ENCODE data around the gene SH3RF1. TPM values are rescaled to one million over a fixed set of nuclear protein-coding genes. Genes with fewer than 3 reads are reported as not detected.
"Not testable (repeated sequence)": the region's sequence is repeated elsewhere in the genome, so short reads cannot be mapped to it uniquely, and the experiment has no call there.

The SH3RF1 gene
- total RNA-seq, 1 donor, result 57.8 TPM

- no peak for DNase-seq (ENCODE audit: low read depth)
- no peak overlapping the region for H3K4me3 ChIP-seq (ENCODE audit: low read depth, low read length)
- TF ChIP-seq, protein P1, sequence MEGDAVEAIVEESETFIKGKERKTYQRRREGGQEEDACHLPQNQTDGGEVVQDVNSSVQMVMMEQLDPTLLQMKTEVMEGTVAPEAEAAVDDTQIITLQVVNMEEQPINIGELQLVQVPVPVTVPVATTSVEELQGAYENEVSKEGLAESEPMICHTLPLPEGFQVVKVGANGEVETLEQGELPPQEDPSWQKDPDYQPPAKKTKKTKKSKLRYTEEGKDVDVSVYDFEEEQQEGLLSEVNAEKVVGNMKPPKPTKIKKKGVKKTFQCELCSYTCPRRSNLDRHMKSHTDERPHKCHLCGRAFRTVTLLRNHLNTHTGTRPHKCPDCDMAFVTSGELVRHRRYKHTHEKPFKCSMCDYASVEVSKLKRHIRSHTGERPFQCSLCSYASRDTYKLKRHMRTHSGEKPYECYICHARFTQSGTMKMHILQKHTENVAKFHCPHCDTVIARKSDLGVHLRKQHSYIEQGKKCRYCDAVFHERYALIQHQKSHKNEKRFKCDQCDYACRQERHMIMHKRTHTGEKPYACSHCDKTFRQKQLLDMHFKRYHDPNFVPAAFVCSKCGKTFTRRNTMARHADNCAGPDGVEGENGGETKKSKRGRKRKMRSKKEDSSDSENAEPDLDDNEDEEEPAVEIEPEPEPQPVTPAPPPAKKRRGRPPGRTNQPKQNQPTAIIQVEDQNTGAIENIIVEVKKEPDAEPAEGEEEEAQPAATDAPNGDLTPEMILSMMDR (IDR thresholded peaks at IDR 0.05; ENCODE audit: insufficient read depth, low read length), result no peak
These were observed 66.9 kb downstream of the SH3RF1 start for GRCh38 chr4:169203891-169204290.

- not testable (repeated sequence) for DNase-seq (ENCODE audit: low read depth); H3K4me3 ChIP-seq (ENCODE audit: low read depth, low read length)
These were observed 67.5 kb downstream of the SH3RF1 start for GRCh38 chr4:169203278-169203677.

GRCh38 chr4:169202878-169203277, 67.9 kb downstream of the SH3RF1 start:
- no peak for DNase-seq (ENCODE audit: low read depth)
- TF ChIP-seq, protein P1 (IDR thresholded peaks at IDR 0.05; ENCODE audit: insufficient read depth, low read length), result no peak
- no peak overlapping the region for H3K4me3 ChIP-seq (ENCODE audit: low read depth, low read length)

GRCh38 chr4:169202145-169202699, 68.5 kb downstream of the SH3RF1 start:
- H3K4me3 ChIP-seq (ENCODE audit: low read depth, low read length), result no peak overlapping the region
- DNase-seq (ENCODE audit: low read depth), result peak; percentile 23
- TF ChIP-seq, protein P1 (IDR thresholded peaks at IDR 0.05; ENCODE audit: insufficient read depth, low read length), result no peak

DNA sequence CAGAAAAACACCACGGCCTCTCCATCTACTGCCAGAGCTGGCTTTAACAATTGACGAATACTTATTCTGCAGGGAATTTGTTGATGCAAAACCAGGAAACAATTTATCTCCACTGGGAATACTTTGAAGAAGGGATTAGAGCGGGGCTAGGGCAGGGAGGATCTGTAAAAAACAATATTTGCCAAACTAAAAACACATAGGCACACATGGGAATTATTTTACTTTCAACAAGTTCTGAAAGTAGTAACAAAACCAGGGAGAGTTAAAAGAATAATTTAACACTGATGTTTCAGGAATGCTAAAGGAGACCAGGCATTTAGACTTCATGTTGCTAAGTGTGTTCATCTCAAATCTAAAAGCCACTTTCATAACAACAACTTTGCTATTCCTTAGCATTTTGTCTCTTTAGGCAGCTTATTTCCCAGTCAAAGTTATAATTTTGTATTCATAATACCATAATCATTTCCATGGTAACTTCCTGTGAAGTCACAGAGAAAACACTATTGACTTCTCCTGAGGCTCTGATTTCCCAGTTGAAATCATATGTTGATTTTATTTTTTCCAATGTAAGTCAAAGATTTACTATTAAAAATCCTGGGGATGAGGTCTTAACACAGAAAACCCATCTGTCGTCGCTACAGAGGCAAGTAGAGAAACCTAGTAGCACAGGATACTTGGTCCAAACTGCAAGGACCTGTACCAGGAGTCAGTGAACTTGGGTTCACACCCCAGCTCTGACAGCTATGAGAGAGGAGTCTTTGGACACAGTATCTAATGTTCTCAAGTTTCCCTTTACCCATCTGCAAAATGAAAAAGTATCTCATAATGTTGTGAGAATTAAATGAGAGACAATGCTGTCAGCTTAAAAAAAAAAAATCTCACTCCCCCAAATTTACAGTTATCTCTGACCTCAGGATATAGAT, 69.3 kb downstream of the SH3RF1 start:
- H3K4me3 ChIP-seq (ENCODE audit: low read depth, low read length), result no peak overlapping the region
- TF ChIP-seq, protein P1 (IDR thresholded peaks at IDR 0.05; ENCODE audit: insufficient read depth, low read length), result no peak
- DNase-seq (ENCODE audit: low read depth), result peak; percentile 65

DNA sequence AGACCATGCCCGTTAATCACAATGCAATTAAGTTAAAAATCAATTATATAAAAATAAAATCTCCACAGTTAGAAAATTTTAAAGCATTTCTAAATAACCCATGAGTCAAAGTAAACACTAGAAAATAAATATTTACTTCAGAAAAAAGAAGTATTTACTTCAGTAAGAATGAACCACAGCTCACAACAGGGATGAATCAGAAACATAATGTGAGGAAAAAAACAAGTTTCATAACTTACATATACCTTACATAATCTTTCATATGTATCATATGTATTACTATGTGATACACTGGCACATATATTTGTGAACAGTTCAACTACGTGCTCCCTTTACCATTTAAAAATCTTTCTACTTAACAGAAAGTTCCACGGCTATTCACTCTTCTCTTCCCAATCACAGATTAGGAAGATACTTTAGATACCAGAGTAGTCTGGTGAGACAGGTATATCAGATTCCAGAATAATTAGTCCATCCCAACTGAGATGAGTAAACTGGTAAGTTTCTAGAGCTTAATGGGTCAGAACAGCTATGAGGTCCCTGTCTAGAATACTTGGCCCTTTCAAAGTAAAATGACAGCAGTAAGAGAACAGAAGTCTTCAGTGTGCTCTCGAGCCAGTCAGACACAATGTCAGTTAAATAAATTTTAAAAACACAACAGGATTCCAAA, 70.3 kb downstream of the SH3RF1 start:
- DNase-seq (ENCODE audit: low read depth), result no peak
- TF ChIP-seq, protein P1 (IDR thresholded peaks at IDR 0.05; ENCODE audit: insufficient read depth, low read length), result no peak
- no peak overlapping the region for H3K4me3 ChIP-seq (ENCODE audit: low read depth, low read length)

DNA sequence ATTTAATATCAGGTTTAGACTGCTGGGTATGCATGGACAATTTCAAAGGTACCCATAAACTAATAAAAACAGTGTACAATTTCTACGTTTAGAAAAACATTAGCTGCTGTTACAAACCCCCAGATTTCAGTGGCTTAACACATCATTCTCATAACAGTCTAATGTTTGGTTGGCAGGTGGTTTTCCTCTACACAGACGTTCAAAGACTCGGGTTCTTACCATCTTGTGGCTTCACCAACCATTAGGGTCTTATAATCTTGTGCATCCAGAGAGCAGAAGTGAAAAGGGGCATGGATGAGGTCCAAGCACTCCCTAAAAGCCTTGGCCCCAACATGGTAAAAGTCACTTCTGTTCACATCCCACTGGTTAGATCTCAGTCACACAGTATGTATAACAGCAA, 71.6 kb downstream of the SH3RF1 start:
- no peak overlapping the region for H3K4me3 ChIP-seq (ENCODE audit: low read depth, low read length)
- TF ChIP-seq, protein P1 (IDR thresholded peaks at IDR 0.05; ENCODE audit: insufficient read depth, low read length), result no peak
- DNase-seq (ENCODE audit: low read depth), result no peak
